Astrocyte (in vitro differentiated cells and primary cell): ENCODE measurements around the gene HES1.

Source experiments
- EZH2 ChIP-seq: IDR thresholded peaks from 2 replicates; pipeline ENCODE4 v1.6.1; 2012; ENCODE audit warnings: mild to moderate bottlenecking, low read length, inconsistent platforms; ENCODE audit not compliant: insufficient read depth
- TF ChIP-seq, protein P1 (sequence below): IDR thresholded peaks from 2 replicates; pipeline ENCODE4 v1.5.1; 2011; ENCODE audit warnings: low read depth, mild to moderate bottlenecking, inconsistent platforms, low read length, moderate library complexity; ENCODE audit not compliant: insufficient read depth

DNA sequence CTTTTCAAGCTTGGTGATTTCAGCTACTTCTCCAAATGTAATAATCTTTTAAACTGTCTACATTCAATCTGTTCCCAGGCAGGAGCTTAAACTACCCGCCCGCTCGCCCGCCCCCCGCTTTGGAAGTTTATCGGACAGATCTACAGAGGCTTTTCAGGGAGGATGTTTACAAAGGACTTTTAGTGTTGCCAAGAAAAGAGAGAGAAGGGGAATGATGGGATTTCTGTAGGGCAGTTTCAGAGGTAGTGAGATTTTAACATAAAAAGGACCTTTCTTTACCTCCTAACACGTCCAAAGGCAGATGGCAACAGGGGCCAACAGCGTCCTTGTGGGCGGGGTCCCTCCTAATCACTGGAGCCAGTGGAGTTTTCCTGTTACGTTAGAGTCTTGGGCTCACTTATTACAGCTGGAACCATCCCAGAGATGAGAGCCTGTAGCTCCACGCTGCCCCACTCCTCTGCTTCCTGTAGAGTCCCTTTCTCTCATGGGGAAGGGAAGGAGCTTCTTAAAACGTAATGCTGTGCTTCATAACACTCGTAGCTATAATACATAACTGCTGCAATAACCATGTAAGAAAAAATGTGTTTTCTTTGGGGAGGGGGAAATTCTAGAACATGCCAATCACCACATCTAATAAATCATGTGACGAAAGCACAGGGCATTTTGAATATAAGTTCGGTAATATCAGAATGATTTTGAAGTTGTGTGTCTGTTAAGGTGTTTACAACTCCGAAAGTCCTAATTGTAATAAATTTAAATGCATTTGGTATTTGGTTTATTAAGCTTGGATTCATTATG lies 30.9 kb downstream of the HES1 start:
- TF ChIP-seq, protein P1, sequence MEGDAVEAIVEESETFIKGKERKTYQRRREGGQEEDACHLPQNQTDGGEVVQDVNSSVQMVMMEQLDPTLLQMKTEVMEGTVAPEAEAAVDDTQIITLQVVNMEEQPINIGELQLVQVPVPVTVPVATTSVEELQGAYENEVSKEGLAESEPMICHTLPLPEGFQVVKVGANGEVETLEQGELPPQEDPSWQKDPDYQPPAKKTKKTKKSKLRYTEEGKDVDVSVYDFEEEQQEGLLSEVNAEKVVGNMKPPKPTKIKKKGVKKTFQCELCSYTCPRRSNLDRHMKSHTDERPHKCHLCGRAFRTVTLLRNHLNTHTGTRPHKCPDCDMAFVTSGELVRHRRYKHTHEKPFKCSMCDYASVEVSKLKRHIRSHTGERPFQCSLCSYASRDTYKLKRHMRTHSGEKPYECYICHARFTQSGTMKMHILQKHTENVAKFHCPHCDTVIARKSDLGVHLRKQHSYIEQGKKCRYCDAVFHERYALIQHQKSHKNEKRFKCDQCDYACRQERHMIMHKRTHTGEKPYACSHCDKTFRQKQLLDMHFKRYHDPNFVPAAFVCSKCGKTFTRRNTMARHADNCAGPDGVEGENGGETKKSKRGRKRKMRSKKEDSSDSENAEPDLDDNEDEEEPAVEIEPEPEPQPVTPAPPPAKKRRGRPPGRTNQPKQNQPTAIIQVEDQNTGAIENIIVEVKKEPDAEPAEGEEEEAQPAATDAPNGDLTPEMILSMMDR, result no peak
- no peak for TF ChIP-seq EZH2
